ENCODE results near the gene FOXP2.
"Not testable (repeated sequence)": the region's sequence is repeated elsewhere in the genome, so short reads cannot be mapped to it uniquely, and the experiment has no call there.

The FOXP2 gene

GRCh38 chr7:114414156-114415063 lies at the start of gene FOXP2:
FOXP2 (plus strand) TSS chr7:114414815; CDS start chr7:114426512, 11,697 bp downstream.
- Histone ChIP-seq H3K27me3 (ENCODE audit: low read depth, low read length) (no peaks in the 10 kb centered on the region), H3K27ac (ENCODE audit: low read length) (peak within 1 kb of the TSS; percentile 82), H3K9me3 (ENCODE audit: control insufficient read depth in 1 of 2, low read length in 2 of 2) (no peaks in the 10 kb centered on the region), H3K4me1 (ENCODE audit: control insufficient read depth in 1 of 2, insufficient read depth in 2 of 2, low read length in 2 of 2) (peaks cover 0 to 10% of the 10 kb centered on the region in 2 donors), H3K4me3 (ENCODE audit: low read depth in 1 of 2, low read length in 2 of 2) (peak within 1 kb of the TSS; percentile 63 to 64), H3K36me3 (ENCODE audit: control insufficient read depth in 1 of 2, insufficient read depth in 2 of 2, low read length in 2 of 2) (no peaks in the 10 kb centered on the region)

GRCh38 chr7:114365791-114366190 lies 48.8 kb upstream of the FOXP2 start:
- no peaks in the 10 kb centered on the region for H3K4me1 ChIP-seq (ENCODE audit: control insufficient read depth in 1 of 2, insufficient read depth in 2 of 2, low read length in 2 of 2)
- H3K27ac ChIP-seq (ENCODE audit: low read length): no peak overlapping the region
- H3K36me3 ChIP-seq (ENCODE audit: control insufficient read depth in 1 of 2, insufficient read depth in 2 of 2, low read length in 2 of 2): no peaks in the 10 kb centered on the region
- H3K9me3 ChIP-seq (ENCODE audit: control insufficient read depth in 1 of 2, low read length in 2 of 2): no peaks in the 10 kb centered on the region
- no peaks in the 10 kb centered on the region for H3K27me3 ChIP-seq (ENCODE audit: low read depth, low read length)
- H3K4me3 ChIP-seq (ENCODE audit: low read depth in 1 of 2, low read length in 2 of 2): no peak overlapping the region

- Histone ChIP-seq H3K9me3 (ENCODE audit: control insufficient read depth in 1 of 2, low read length in 2 of 2) (no peaks in the 10 kb centered on the region), H3K4me1 (ENCODE audit: control insufficient read depth in 1 of 2, insufficient read depth in 2 of 2, low read length in 2 of 2) (no peaks in the 10 kb centered on the region), H3K4me3 (ENCODE audit: low read depth in 1 of 2, low read length in 2 of 2) (no peak overlapping the region), H3K27ac (ENCODE audit: low read length) (no peak overlapping the region), H3K36me3 (ENCODE audit: control insufficient read depth in 1 of 2, insufficient read depth in 2 of 2, low read length in 2 of 2) (no peaks in the 10 kb centered on the region), H3K27me3 (ENCODE audit: low read depth, low read length) (no peaks in the 10 kb centered on the region)
These were observed 46.1 kb upstream of the FOXP2 start for GRCh38 chr7:114368492-114368891.

- Histone ChIP-seq H3K4me3 (ENCODE audit: low read depth in 1 of 2, low read length in 2 of 2) (no peak overlapping the region), H3K27ac (ENCODE audit: low read length) (no peak overlapping the region), H3K36me3 (ENCODE audit: control insufficient read depth in 1 of 2, insufficient read depth in 2 of 2, low read length in 2 of 2) (no peaks in the 10 kb centered on the region), H3K27me3 (ENCODE audit: low read depth, low read length) (no peaks in the 10 kb centered on the region), H3K9me3 (ENCODE audit: control insufficient read depth in 1 of 2, low read length in 2 of 2) (no peaks in the 10 kb centered on the region), H3K4me1 (ENCODE audit: control insufficient read depth in 1 of 2, insufficient read depth in 2 of 2, low read length in 2 of 2) (no peaks in the 10 kb centered on the region)
These were observed 45.3 kb upstream of the FOXP2 start for GRCh38 chr7:114369294-114369693.

GRCh38 chr7:114372619-114373018 lies 42.0 kb upstream of the FOXP2 start:
- no peaks in the 10 kb centered on the region for H3K36me3 ChIP-seq (ENCODE audit: control insufficient read depth in 1 of 2, insufficient read depth in 2 of 2, low read length in 2 of 2)
- H3K9me3 ChIP-seq (ENCODE audit: control insufficient read depth in 1 of 2, low read length in 2 of 2): no peaks in the 10 kb centered on the region
- H3K4me3 ChIP-seq (ENCODE audit: low read depth in 1 of 2, low read length in 2 of 2): no peak overlapping the region
- H3K4me1 ChIP-seq (ENCODE audit: control insufficient read depth in 1 of 2, insufficient read depth in 2 of 2, low read length in 2 of 2): no peaks in the 10 kb centered on the region
- no peak overlapping the region for H3K27ac ChIP-seq (ENCODE audit: low read length)
- no peaks in the 10 kb centered on the region for H3K27me3 ChIP-seq (ENCODE audit: low read depth, low read length)

- Histone ChIP-seq H3K4me1 (ENCODE audit: control insufficient read depth in 1 of 2, insufficient read depth in 2 of 2, low read length in 2 of 2) (no peaks in the 10 kb centered on the region), H3K4me3 (ENCODE audit: low read depth in 1 of 2, low read length in 2 of 2) (no peak overlapping the region)
These were observed 38.7 kb upstream of the FOXP2 start for GRCh38 chr7:114375907-114376306.

GRCh38 chr7:114383946-114384345 lies 30.7 kb upstream of the FOXP2 start:
- H3K36me3 ChIP-seq (ENCODE audit: control insufficient read depth in 1 of 2, insufficient read depth in 2 of 2, low read length in 2 of 2); H3K27ac ChIP-seq (ENCODE audit: low read length); H3K4me1 ChIP-seq (ENCODE audit: control insufficient read depth in 1 of 2, insufficient read depth in 2 of 2, low read length in 2 of 2); H3K4me3 ChIP-seq (ENCODE audit: low read depth in 1 of 2, low read length in 2 of 2); H3K9me3 ChIP-seq (ENCODE audit: control insufficient read depth in 1 of 2, low read length in 2 of 2); H3K27me3 ChIP-seq (ENCODE audit: low read depth, low read length): not testable (repeated sequence)

More at GRCh38 chr7:114375907-114376306, 38.7 kb upstream of the FOXP2 start:
- no peak overlapping the region for H3K27ac ChIP-seq (ENCODE audit: low read length)
- no peaks in the 10 kb centered on the region for H3K36me3 ChIP-seq (ENCODE audit: control insufficient read depth in 1 of 2, insufficient read depth in 2 of 2, low read length in 2 of 2)
- H3K9me3 ChIP-seq (ENCODE audit: control insufficient read depth in 1 of 2, low read length in 2 of 2): no peaks in the 10 kb centered on the region
- no peaks in the 10 kb centered on the region for H3K27me3 ChIP-seq (ENCODE audit: low read depth, low read length)

GRCh38 chr7:114384346-114384745 lies 30.3 kb upstream of the FOXP2 start:
- not testable (repeated sequence) for H3K27me3 ChIP-seq (ENCODE audit: low read depth, low read length); H3K4me1 ChIP-seq (ENCODE audit: control insufficient read depth in 1 of 2, insufficient read depth in 2 of 2, low read length in 2 of 2); H3K4me3 ChIP-seq (ENCODE audit: low read depth in 1 of 2, low read length in 2 of 2); H3K9me3 ChIP-seq (ENCODE audit: control insufficient read depth in 1 of 2, low read length in 2 of 2); H3K27ac ChIP-seq (ENCODE audit: low read length); H3K36me3 ChIP-seq (ENCODE audit: control insufficient read depth in 1 of 2, insufficient read depth in 2 of 2, low read length in 2 of 2)

- no peaks in the 10 kb centered on the region for H3K36me3 ChIP-seq (ENCODE audit: control insufficient read depth in 1 of 2, insufficient read depth in 2 of 2, low read length in 2 of 2)
- H3K27ac ChIP-seq (ENCODE audit: low read length): no peak overlapping the region
- H3K9me3 ChIP-seq (ENCODE audit: control insufficient read depth in 1 of 2, low read length in 2 of 2): no peaks in the 10 kb centered on the region
- no peak overlapping the region for H3K4me3 ChIP-seq (ENCODE audit: low read depth in 1 of 2, low read length in 2 of 2)
- no peaks in the 10 kb centered on the region for H3K27me3 ChIP-seq (ENCODE audit: low read depth, low read length)
- H3K4me1 ChIP-seq (ENCODE audit: control insufficient read depth in 1 of 2, insufficient read depth in 2 of 2, low read length in 2 of 2): no peaks in the 10 kb centered on the region
These were observed 26.6 kb upstream of the FOXP2 start for GRCh38 chr7:114388021-114388420.

GRCh38 chr7:114392686-114393085 lies 21.9 kb upstream of the FOXP2 start:
- peak overlapping the region; percentile 52 for H3K27ac ChIP-seq (ENCODE audit: low read length)
- no peaks in the 10 kb centered on the region for H3K36me3 ChIP-seq (ENCODE audit: control insufficient read depth in 1 of 2, insufficient read depth in 2 of 2, low read length in 2 of 2)
- H3K27me3 ChIP-seq (ENCODE audit: low read depth, low read length): no peaks in the 10 kb centered on the region
- no peaks in the 10 kb centered on the region for H3K4me1 ChIP-seq (ENCODE audit: control insufficient read depth in 1 of 2, insufficient read depth in 2 of 2, low read length in 2 of 2)
- H3K9me3 ChIP-seq (ENCODE audit: control insufficient read depth in 1 of 2, low read length in 2 of 2): no peaks in the 10 kb centered on the region
- no peak overlapping the region for H3K4me3 ChIP-seq (ENCODE audit: low read depth in 1 of 2, low read length in 2 of 2)

GRCh38 chr7:114402876-114403635 lies 11.6 kb upstream of the FOXP2 start:
- H3K9me3 ChIP-seq (ENCODE audit: control insufficient read depth in 1 of 2, low read length in 2 of 2): no peaks in the 10 kb centered on the region
- peaks cover 0 to 9% of the 10 kb centered on the region in 2 donors for H3K4me1 ChIP-seq (ENCODE audit: control insufficient read depth in 1 of 2, insufficient read depth in 2 of 2, low read length in 2 of 2)
- no peak overlapping the region for H3K27ac ChIP-seq (ENCODE audit: low read length)
- H3K4me3 ChIP-seq (ENCODE audit: low read depth in 1 of 2, low read length in 2 of 2): no peak overlapping the region
- H3K27me3 ChIP-seq (ENCODE audit: low read depth, low read length): no peaks in the 10 kb centered on the region
- H3K36me3 ChIP-seq (ENCODE audit: control insufficient read depth in 1 of 2, insufficient read depth in 2 of 2, low read length in 2 of 2): no peaks in the 10 kb centered on the region
